Suprapubic skin (tissue), 4 donors: ENCODE results near the gene EML1.

Experiments used
- CTCF ChIP-seq, 2 donors: fragments of 200-600 bp in 1 of 2; fragments of 450-650 bp in 1 of 2; sonication (generic) in 1 of 2; IDR thresholded peaks; one replicate each; pipeline ENCODE4 v1.5.1; 2016 to 2019; ENCODE audit warnings: antibody characterized with exemption in 2 of 2, mild to moderate bottlenecking in 1 of 2, moderate library complexity in 1 of 2
- EP300 ChIP-seq: sonication (generic); formaldehyde crosslinking; IDR thresholded peaks from one replicate; pipeline ENCODE4 v1.6.1; 2017; ENCODE audit warnings: antibody characterized with exemption
- POLR2A ChIP-seq, 2 donors: fragments of 450-650 bp; IDR thresholded peaks; one replicate each; pipeline ENCODE4 v1.6.1; 2017; ENCODE audit warnings: antibody characterized with exemption in 2 of 2, mild to moderate bottlenecking in 2 of 2, moderate library complexity in 2 of 2
- POLR2AphosphoS5 ChIP-seq, 3 donors: sonication (generic); formaldehyde crosslinking; IDR thresholded peaks; one replicate each; pipeline ENCODE4 v1.6.1; 2017; ENCODE audit warnings: antibody characterized with exemption in 3 of 3

GRCh38 chr14:99819514-99819913 is 26.3 kb downstream of the EML1 start:
- no peak for TF ChIP-seq CTCF (IDR thresholded peaks at IDR 0.05)
- TF ChIP-seq POLR2A (IDR thresholded peaks at IDR 0.05) = no peak
- no peak for TF ChIP-seq EP300
- no peak for TF ChIP-seq POLR2AphosphoS5 (IDR thresholded peaks at IDR 0.05)
